ENCODE results near the gene AKAP13. TPM values are rescaled to one million over a fixed set of nuclear protein-coding genes. Genes with fewer than 3 reads are reported as not detected.

The AKAP13 gene
- total and polyA plus RNA-seq, 2 of the 13 experiments (the other 11 are each of a cell fraction or from before 2014, with no cell fraction given), result 6.7 to 27.1 TPM

GRCh38 chr15:85649372-85649771 is 269.0 kb downstream of the AKAP13 start (continued):
- TF ChIP-seq ZBTB44 (CRISPR knock-in tag; IDR thresholded peaks at IDR 0.05) (no peak), ZBTB40 (IDR thresholded peaks at IDR 0.05) (no peak), ZBTB40 (CRISPR knock-in tag; IDR thresholded peaks at IDR 0.05) (no peak), ZBTB7B (CRISPR knock-in tag; IDR thresholded peaks at IDR 0.05) (no peak), E2F1 (CRISPR knock-in tag; IDR thresholded peaks at IDR 0.05) (no peak), SOX13 (IDR thresholded peaks at IDR 0.05) (no peak), SOX13 (CRISPR knock-in tag; conservative IDR thresholded peaks at IDR 0.05 in 1 of 2, IDR thresholded peaks at IDR 0.05 in 1 of 2) (peak in 1 of 2 experiments; percentile 20; a peak in 1 of 4 replicates), CREM (IDR thresholded peaks at IDR 0.05) (0 out of 2 replicates have a peak, but pooled peaks have one; percentile 19), CREM (CRISPR knock-in tag; IDR thresholded peaks at IDR 0.05) (no peak), YEATS2 (CRISPR knock-in tag; IDR thresholded peaks at IDR 0.05; ENCODE audit: borderline replicate concordance) (no peak), ATF5 (CRISPR knock-in tag; IDR thresholded peaks at IDR 0.05; ENCODE audit: low read depth) (no peak), HMGXB4 (CRISPR knock-in tag; IDR thresholded peaks at IDR 0.05; ENCODE audit: borderline replicate concordance in 1 of 2, low read depth in 1 of 2) (no peak), ZNF3 (CRISPR knock-in tag; IDR thresholded peaks at IDR 0.05) (no peak), ERF (CRISPR knock-in tag; IDR thresholded peaks at IDR 0.05) (no peak), HES4 (CRISPR knock-in tag; IDR thresholded peaks at IDR 0.05; ENCODE audit: borderline replicate concordance) (no peak), ATF3 (CRISPR knock-in tag; IDR thresholded peaks at IDR 0.05) (peak; percentile 35; the same call in 1 of the 2 replicates)
